Liver (tissue), 9 donors: ENCODE measurements around the gene RECK. TPM values are rescaled to one million over a fixed set of nuclear protein-coding genes. Genes with fewer than 3 reads are reported as not detected.

ENCODE experiments used
- DNase-seq: peaks from one replicate; pipeline ENCODE4 v3.0.0-alpha.2; 2017; ENCODE audit warnings: low spot score
- H3K27ac ChIP-seq, 2 donors: one replicate each; pipeline ENCODE4 v1.7.0; 2013; ENCODE audit warnings: inconsistent platforms in 2 of 2, low read length in 2 of 2, control low read depth in 1 of 2, low read depth in 1 of 2, mild to moderate bottlenecking in 1 of 2
- H3K27me3 ChIP-seq, 4 donors: one replicate each; pipeline versions ENCODE4 v1.6.1 to v1.7.0; 2013; ENCODE audit warnings: low read length in 3 of 4, inconsistent platforms in 1 of 4, mild to moderate bottlenecking in 1 of 4, moderate library complexity in 1 of 4; ENCODE audit not compliant: control insufficient read depth in 4 of 4, insufficient read depth in 4 of 4
- H3K36me3 ChIP-seq, 4 donors: one replicate each; pipeline versions ENCODE4 v1.6.1 to v1.7.0; 2013; ENCODE audit warnings: low read length in 3 of 4, mild to moderate bottlenecking in 3 of 4, low read depth in 1 of 4, moderate library complexity in 1 of 4; ENCODE audit not compliant: control insufficient read depth in 4 of 4, insufficient read depth in 3 of 4
- H3K4me1 ChIP-seq, 4 donors: one replicate each; pipeline versions ENCODE4 v1.6.1 to v1.7.0; 2013; ENCODE audit warnings: low read length in 3 of 4, mild to moderate bottlenecking in 3 of 4, moderate library complexity in 1 of 4; ENCODE audit not compliant: control insufficient read depth in 4 of 4, insufficient read depth in 4 of 4
- H3K4me3 ChIP-seq, 3 donors: one replicate each; pipeline versions ENCODE4 v1.6.1 to v1.7.0; 2013; ENCODE audit warnings: low read length in 3 of 3, control low read depth in 1 of 3, low read depth in 1 of 3, mild to moderate bottlenecking in 1 of 3
- H3K9ac ChIP-seq, 2 donors: one replicate each; pipeline ENCODE4 v1.7.0; 2013; ENCODE audit warnings: low read length in 2 of 2, mild to moderate bottlenecking in 2 of 2, moderate library complexity in 2 of 2, control low read depth in 1 of 2, low read depth in 1 of 2
- H3K9me3 ChIP-seq, 4 donors: one replicate each; pipeline versions ENCODE4 v1.6.1 to v1.7.0; 2013; ENCODE audit warnings: low read length in 3 of 4; ENCODE audit not compliant: control insufficient read depth in 4 of 4
- ATF3 ChIP-seq: IDR thresholded peaks from 2 replicates; pipeline ENCODE4 v1.6.1; 2016; ENCODE audit warnings: antibody characterized with exemption
- CTCF ChIP-seq: fragments of 150-350 bp; IDR thresholded peaks from 2 replicates; pipeline ENCODE4 v1.5.1; 2017; ENCODE audit warnings: improper control_type of control experiment, low read depth, low read length; ENCODE audit not compliant: missing input control
- EGR1 ChIP-seq, 2 donors: IDR thresholded peaks; 2 replicates each; pipeline ENCODE4 v1.6.1; 2016 to 2018; ENCODE audit warnings: antibody characterized with exemption in 2 of 2, low read depth in 2 of 2
- FOXA2 ChIP-seq: IDR thresholded peaks from 2 replicates; pipeline ENCODE4 v1.6.1; 2016; ENCODE audit warnings: antibody characterized with exemption
- GABPA ChIP-seq, 2 donors: IDR thresholded peaks in 1 of 2; conservative IDR thresholded peaks in 1 of 2; 2 replicates each; pipeline ENCODE4 v1.6.1; 2016; ENCODE audit warnings: antibody characterized with exemption in 2 of 2, mild to moderate bottlenecking in 1 of 2, moderate library complexity in 1 of 2
- HNF4A ChIP-seq, 2 donors: conservative IDR thresholded peaks; 2 replicates each; pipeline ENCODE4 v1.6.1; 2016; ENCODE audit warnings: antibody characterized with exemption in 2 of 2, mild to moderate bottlenecking in 2 of 2
- HNF4G ChIP-seq: IDR thresholded peaks from 2 replicates; pipeline ENCODE4 v1.6.1; 2016; ENCODE audit warnings: antibody characterized with exemption
- NR2F2 ChIP-seq: IDR thresholded peaks from 2 replicates; pipeline ENCODE4 v1.6.1; 2016; ENCODE audit warnings: antibody characterized with exemption
- RAD21 ChIP-seq, 2 donors: IDR thresholded peaks; 2 replicates each; pipeline ENCODE4 v1.6.1; 2016; ENCODE audit warnings: antibody characterized with exemption in 2 of 2, mild to moderate bottlenecking in 2 of 2
- REST ChIP-seq: IDR thresholded peaks from 2 replicates; pipeline ENCODE4 v1.6.1; 2016; ENCODE audit warnings: antibody characterized with exemption, mild to moderate bottlenecking
- SP1 ChIP-seq: IDR thresholded peaks from 2 replicates; pipeline ENCODE4 v1.6.1; 2018; ENCODE audit warnings: antibody characterized with exemption, mild to moderate bottlenecking
- TAF1 ChIP-seq: conservative IDR thresholded peaks from 2 replicates; pipeline ENCODE4 v1.6.1; 2016; ENCODE audit warnings: antibody characterized with exemption, mild to moderate bottlenecking
- YY1 ChIP-seq: IDR thresholded peaks from 2 replicates; pipeline ENCODE4 v1.6.1; 2016; ENCODE audit warnings: antibody characterized with exemption, mild to moderate bottlenecking
- ZBTB33 ChIP-seq: IDR thresholded peaks from 2 replicates; pipeline ENCODE4 v1.6.1; 2016; ENCODE audit warnings: antibody characterized with exemption
- WGBS: extraction: QIAGEN DNeasy Blood & Tissue Kit; methylation state at CpG from one replicate; pipeline ENCODE4 v1.1.7; 2013; 5-methylcytosine and 5-hydroxymethylcytosine counted together
- polyA plus RNA-seq, 2 donors: library from polyadenylated mRNA; stranded (reverse) in 1 of 2; unstranded in 1 of 2; fragments of 200-250 nt in 1 of 2; fragments of >200 nt in 1 of 2; fragmentation: Nextera tagmentation in 1 of 2; extraction: Ambion mirVana in 1 of 2; gene quantifications; one replicate each; pipeline versions ENCODE4 v1.2.1 to v1.2.3, GENCODE V29; 2013 to 2015
- total RNA-seq, 2 donors: library from RNA; depleted of rRNA; stranded (reverse); fragments of >200 nt; gene quantifications; one replicate each; pipeline ENCODE4 v1.2.3, GENCODE V29; 2014
- donor health status: healthy.
- donor health status: healthy.
- donor health status: healthy.
- donor health status: healthy.
- donor health status: healthy.

Gene RECK
- total and polyA plus RNA-seq, 4 donors = 2.1 to 3.5 (median 2.3) TPM

- DNase-seq = no peak
- Histone ChIP-seq H3K36me3 (no peaks in the 10 kb centered on the region), H3K27me3 (no peaks in the 10 kb centered on the region), H3K4me1 (peaks cover 0 to 13% (median 7%) of the 10 kb centered on the region in 4 donors), H3K4me3 (no peak overlapping the region), H3K27ac (no peak overlapping the region), H3K9ac (no peak overlapping the region), H3K9me3 (no peaks in the 10 kb centered on the region)
- TF ChIP-seq HNF4G (no peak), EGR1 (IDR thresholded peaks at IDR 0.05; ENCODE audit: low read depth in 2 of 2) (no peak), SP1 (no peak), ATF3 (no peak), GABPA (IDR thresholded peaks at IDR 0.05 in 1 of 2, conservative IDR thresholded peaks at IDR 0.05 in 1 of 2) (no peak), TAF1 (no peak), CTCF (no peak), NR2F2 (no peak), ZBTB33 (no peak), RAD21 (IDR thresholded peaks at IDR 0.05) (no peak), HNF4A (conservative IDR thresholded peaks at IDR 0.05) (no peak), FOXA2 (no peak), YY1 (no peak), REST (no peak)
- WGBS = 97% methylated on average over 1 of the region's 1 CpG
These were observed 3.0 kb downstream of the RECK start for GRCh38 chr9:36039696-36040095.

GRCh38 chr9:36040271-36040925 lies 3.7 kb downstream of the RECK start:
- Histone ChIP-seq H3K27me3 (no peaks in the 10 kb centered on the region), H3K9me3 (no peaks in the 10 kb centered on the region), H3K9ac (no peak overlapping the region), H3K4me1 (peaks cover 0 to 13% (median 7%) of the 10 kb centered on the region in 4 donors), H3K4me3 (no peak overlapping the region), H3K27ac (no peak overlapping the region), H3K36me3 (no peaks in the 10 kb centered on the region)
- TF ChIP-seq HNF4G (no peak), TAF1 (no peak), HNF4A (conservative IDR thresholded peaks at IDR 0.05) (no peak), ZBTB33 (no peak)
- DNase-seq = no peak
- 88% methylated on average over 1 of the region's 1 CpG for WGBS
